ENCODE data around the gene KIAA0825. TPM values are rescaled to one million over a fixed set of nuclear protein-coding genes. Genes with fewer than 3 reads are reported as not detected.

The KIAA0825 gene
- total RNA-seq, 2 donors from 2014 or later = 4.1 to 4.3 TPM

GRCh38 chr5:94228791-94229190 lies 389.6 kb downstream of the KIAA0825 start:
- no peak for TF ChIP-seq CTCF (IDR thresholded peaks at IDR 0.05)
- Histone ChIP-seq H3K4me3 (no peak overlapping the region), H3K36me3 (no peaks in the 10 kb centered on the region), H3K27ac (no peak overlapping the region), H3K4me1 (ENCODE audit: control insufficient read depth in 1 of 2, low read depth in 2 of 2) (no peaks in the 10 kb centered on the region), H3K9me3 (no peaks in the 10 kb centered on the region), H3K27me3 (replicated peaks; ENCODE audit: insufficient read depth) (no peaks in the 10 kb centered on the region)
- ATAC-seq (ENCODE audit: insufficient number of reproducible peaks, low FRiP score, low read depth) = no peak
- DNase-seq (ENCODE audit: low spot score) = no peak

GRCh38 chr5:94223235-94223634 lies 395.2 kb downstream of the KIAA0825 start:
- H3K36me3 ChIP-seq = no peaks in the 10 kb centered on the region
- ATAC-seq (ENCODE audit: insufficient number of reproducible peaks, low FRiP score, low read depth) = no peak
- peaks cover 0 to 4% of the 10 kb centered on the region in 2 donors for H3K4me1 ChIP-seq (ENCODE audit: control insufficient read depth in 1 of 2, low read depth in 2 of 2)
- H3K4me3 ChIP-seq = no peak overlapping the region
- no peaks in the 10 kb centered on the region for H3K9me3 ChIP-seq
- TF ChIP-seq CTCF (IDR thresholded peaks at IDR 0.05) = no peak
- no peaks in the 10 kb centered on the region for H3K27me3 ChIP-seq (replicated peaks; ENCODE audit: insufficient read depth)
- DNase-seq (ENCODE audit: low spot score) = no peak
- H3K27ac ChIP-seq = no peak overlapping the region

- H3K4me3 ChIP-seq = no peak overlapping the region
- peaks cover 0 to 5% of the 10 kb centered on the region in 2 donors for H3K4me1 ChIP-seq (ENCODE audit: control insufficient read depth in 1 of 2, low read depth in 2 of 2)
- no peaks in the 10 kb centered on the region for H3K9me3 ChIP-seq
- H3K27ac ChIP-seq = no peak overlapping the region
- no peak for TF ChIP-seq CTCF (IDR thresholded peaks at IDR 0.05)
- H3K36me3 ChIP-seq = no peaks in the 10 kb centered on the region
- H3K27me3 ChIP-seq (replicated peaks; ENCODE audit: insufficient read depth) = no peaks in the 10 kb centered on the region
- ATAC-seq (ENCODE audit: insufficient number of reproducible peaks, low FRiP score, low read depth) (no peak), DNase-seq (ENCODE audit: low spot score) (no peak)
These were observed 400.0 kb downstream of the KIAA0825 start for GRCh38 chr5:94218374-94218773.

- Histone ChIP-seq H3K4me1 (ENCODE audit: control insufficient read depth in 1 of 2, low read depth in 2 of 2) (peaks cover 0 to 5% of the 10 kb centered on the region in 2 donors), H3K27me3 (replicated peaks; ENCODE audit: insufficient read depth) (no peaks in the 10 kb centered on the region), H3K9me3 (no peaks in the 10 kb centered on the region), H3K36me3 (no peaks in the 10 kb centered on the region), H3K4me3 (no peak overlapping the region), H3K27ac (no peak overlapping the region)
- no peak for TF ChIP-seq CTCF (IDR thresholded peaks at IDR 0.05)
- DNase-seq (ENCODE audit: low spot score) = no peak
- no peak for ATAC-seq (ENCODE audit: insufficient number of reproducible peaks, low FRiP score, low read depth)
These were observed 400.7 kb downstream of the KIAA0825 start for GRCh38 chr5:94217745-94218144.

GRCh38 chr5:94217216-94217615 lies 401.2 kb downstream of the KIAA0825 start:
- Histone ChIP-seq H3K27ac (no peak overlapping the region), H3K4me3 (no peak overlapping the region), H3K9me3 (no peaks in the 10 kb centered on the region), H3K4me1 (ENCODE audit: control insufficient read depth in 1 of 2, low read depth in 2 of 2) (peaks cover 0 to 5% of the 10 kb centered on the region in 2 donors), H3K27me3 (replicated peaks; ENCODE audit: insufficient read depth) (no peaks in the 10 kb centered on the region), H3K36me3 (no peaks in the 10 kb centered on the region)
- TF ChIP-seq CTCF (IDR thresholded peaks at IDR 0.05) = no peak
- DNase-seq (ENCODE audit: low spot score) (no peak), ATAC-seq (ENCODE audit: insufficient number of reproducible peaks, low FRiP score, low read depth) (no peak)

Measured in thoracic aorta (tissue), 2 donors.